Right lobe of liver (tissue), 6 donors: ENCODE data around the gene PCP4. TPM values are rescaled to one million over a fixed set of nuclear protein-coding genes. Genes with fewer than 3 reads are reported as not detected.

Experiments used
- ATAC-seq, 4 donors: fragments of 200-7000 bp; cut with Tn5 transposase; one replicate each; pipeline ENCODE4 v1.9.1; 2020; ENCODE audit warnings: mild to moderate bottlenecking in 4 of 4, moderate library complexity in 4 of 4
- DNase-seq, 3 donors: peaks; one replicate each; pipeline ENCODE4 v3.0.0-alpha.2; 2020
- H3K27ac ChIP-seq, 3 donors: fragments of 200-600 bp; one replicate each; pipeline ENCODE4 v1.8.0; 2022
- H3K27me3 ChIP-seq, 2 donors: fragments of 200-600 bp; one replicate each; pipeline ENCODE4 v1.8.0; 2022
- H3K36me3 ChIP-seq, 4 donors: fragments of 200-600 bp; sonication (generic) in 1 of 4; one replicate each; pipeline versions ENCODE4 v1.5.1 to v1.8.0; 2017 to 2022; ENCODE audit warnings: control low read depth in 1 of 4
- H3K4me1 ChIP-seq, 4 donors: fragments of 200-600 bp; sonication (generic) in 1 of 4; one replicate each; pipeline versions ENCODE4 v1.5.1 to v1.8.0; 2017 to 2022; ENCODE audit warnings: control low read depth in 1 of 4
- H3K4me3 ChIP-seq, 3 donors: fragments of 200-600 bp; one replicate each; pipeline ENCODE4 v1.8.0; 2022
- H3K9me3 ChIP-seq, 4 donors: fragments of 200-600 bp; sonication (generic) in 1 of 4; one replicate each; pipeline versions ENCODE4 v1.5.1 to v1.8.0; 2017 to 2022; ENCODE audit warnings: control low read depth in 1 of 4
- POLR2A ChIP-seq: fragments of 450-650 bp; IDR thresholded peaks from one replicate; pipeline ENCODE4 v1.6.1; 2017; ENCODE audit warnings: antibody characterized with exemption, mild to moderate bottlenecking
- WGBS: methylation state at CpG from one replicate; pipeline ENCODE4 v1.1.6; 2018; ENCODE audit warnings: low coverage, low lambda C conversion rate; ENCODE audit not compliant: insufficient coverage; ENCODE audit errors: missing lambda C conversion rate; 5-methylcytosine and 5-hydroxymethylcytosine counted together
- intact Hi-C, 2 donors: fragments of 100-400 bp; cut with DNase I; formaldehyde crosslinking; loops; one replicate each; pipeline versions ENCODE4 v1.11.2 to v1.14.1; 2022
- total RNA-seq, 6 experiments: library from RNA; depleted of rRNA in 2 of 6; stranded (reverse); fragments of >200 nt in 2 of 6; fragmentation: NEBNext Ultra II Directional in 3 of 6; extraction: Animal tissue kit (Norgen Biotek cat#: 25700) in 3 of 6; gene quantifications; one replicate each; pipeline versions ENCODE4 v1.1.0 to v1.2.4, GENCODE V29; 2016 to 2023
- TF ChIP-seq, protein P1 (sequence below), 4 donors: fragments of 200-600 bp in 3 of 4; fragments of 450-650 bp in 1 of 4; IDR thresholded peaks; one replicate each; pipeline versions ENCODE4 v1.5.1 to v1.8.0; 2016 to 2022; ENCODE audit warnings: antibody characterized with exemption in 4 of 4, mild to moderate bottlenecking in 2 of 4
- donor health status: DM: no; HTN: yes; CAD: no.
- donor health status: DM: no; HTN: no; CAD: no.
- donor health status: DM: no; HTN: no; CAD: no.
- donor health status: DM: no; HTN: yes; CAD: no.
- donor health status: DM: no; HTN: yes; CAD: no.

PCP4 gene
- total RNA-seq, 6 experiments from 2014 or later = not detected

GRCh38 chr21:39972976-39973770, 105.9 kb downstream of the PCP4 start:
- H3K4me1 ChIP-seq = no peaks in the 10 kb centered on the region
- no peaks in the 10 kb centered on the region for H3K9me3 ChIP-seq
- WGBS = 76% methylated on average over 13 of the region's 14 CpGs
- ATAC-seq (no peak), DNase-seq (no peak)
- no peak overlapping the region for H3K4me3 ChIP-seq
- H3K27ac ChIP-seq = no peak overlapping the region
- no peaks in the 10 kb centered on the region for H3K27me3 ChIP-seq
- no peak for TF ChIP-seq POLR2A
- TF ChIP-seq, protein P1, sequence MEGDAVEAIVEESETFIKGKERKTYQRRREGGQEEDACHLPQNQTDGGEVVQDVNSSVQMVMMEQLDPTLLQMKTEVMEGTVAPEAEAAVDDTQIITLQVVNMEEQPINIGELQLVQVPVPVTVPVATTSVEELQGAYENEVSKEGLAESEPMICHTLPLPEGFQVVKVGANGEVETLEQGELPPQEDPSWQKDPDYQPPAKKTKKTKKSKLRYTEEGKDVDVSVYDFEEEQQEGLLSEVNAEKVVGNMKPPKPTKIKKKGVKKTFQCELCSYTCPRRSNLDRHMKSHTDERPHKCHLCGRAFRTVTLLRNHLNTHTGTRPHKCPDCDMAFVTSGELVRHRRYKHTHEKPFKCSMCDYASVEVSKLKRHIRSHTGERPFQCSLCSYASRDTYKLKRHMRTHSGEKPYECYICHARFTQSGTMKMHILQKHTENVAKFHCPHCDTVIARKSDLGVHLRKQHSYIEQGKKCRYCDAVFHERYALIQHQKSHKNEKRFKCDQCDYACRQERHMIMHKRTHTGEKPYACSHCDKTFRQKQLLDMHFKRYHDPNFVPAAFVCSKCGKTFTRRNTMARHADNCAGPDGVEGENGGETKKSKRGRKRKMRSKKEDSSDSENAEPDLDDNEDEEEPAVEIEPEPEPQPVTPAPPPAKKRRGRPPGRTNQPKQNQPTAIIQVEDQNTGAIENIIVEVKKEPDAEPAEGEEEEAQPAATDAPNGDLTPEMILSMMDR (IDR thresholded peaks at IDR 0.05) = no peak
- H3K36me3 ChIP-seq = no peaks in the 10 kb centered on the region
- intact Hi-C loops = no loop called here

DNA sequence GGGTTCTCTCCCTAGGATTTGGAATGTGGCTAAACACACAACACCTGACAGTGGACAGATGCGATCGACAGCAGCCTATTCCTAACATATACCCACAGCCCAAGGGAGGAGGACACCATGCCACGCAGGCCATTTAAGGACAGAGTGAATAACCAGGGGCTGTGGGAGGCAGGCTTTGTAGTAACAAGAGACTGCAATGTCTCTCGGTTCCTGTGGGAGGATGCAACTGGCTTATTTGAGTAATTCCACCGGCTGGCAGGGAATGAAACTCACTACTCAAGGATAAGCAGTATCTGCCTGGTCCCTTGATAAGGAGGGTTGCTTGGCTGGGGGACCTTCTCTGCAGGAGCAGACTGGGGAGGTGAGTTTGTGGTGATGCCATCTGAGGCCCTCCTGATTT, 109.6 kb downstream of the PCP4 start:
- TF ChIP-seq, protein P1 (IDR thresholded peaks at IDR 0.05) = no peak
- TF ChIP-seq POLR2A = no peak
- WGBS = no CpG with 5 or more reads among the region's 5 CpGs
- Histone ChIP-seq H3K4me1 (no peaks in the 10 kb centered on the region), H3K27ac (no peak overlapping the region), H3K9me3 (no peaks in the 10 kb centered on the region), H3K4me3 (no peak overlapping the region), H3K36me3 (no peaks in the 10 kb centered on the region), H3K27me3 (no peaks in the 10 kb centered on the region)
- intact Hi-C loops = no loop called here
- no peak for ATAC-seq
- no peak for DNase-seq

Other genes with a start within 250 kb of the PCP4 start
- gene IGSF5, start 122.3 kb upstream of the PCP4 start, total RNA-seq = not detected